Stimulated activated CD4-positive, alpha-beta T cell treated with anti-CD3 and anti-CD28 coated beads, Interleukin-12 subunit alpha, Interleukin-12 subunit beta, amount 100 ng/mL, for 4 hours (primary cell): ENCODE results near the gene CXCR2.
"Not testable (repeated sequence)": the region's sequence is repeated elsewhere in the genome, so short reads cannot be mapped to it uniquely, and the experiment has no call there.

Experiments
- DNase-seq: peaks from one replicate; pipeline ENCODE4 v3.0.0-alpha.2; 2020

Gene CXCR2

DNA sequence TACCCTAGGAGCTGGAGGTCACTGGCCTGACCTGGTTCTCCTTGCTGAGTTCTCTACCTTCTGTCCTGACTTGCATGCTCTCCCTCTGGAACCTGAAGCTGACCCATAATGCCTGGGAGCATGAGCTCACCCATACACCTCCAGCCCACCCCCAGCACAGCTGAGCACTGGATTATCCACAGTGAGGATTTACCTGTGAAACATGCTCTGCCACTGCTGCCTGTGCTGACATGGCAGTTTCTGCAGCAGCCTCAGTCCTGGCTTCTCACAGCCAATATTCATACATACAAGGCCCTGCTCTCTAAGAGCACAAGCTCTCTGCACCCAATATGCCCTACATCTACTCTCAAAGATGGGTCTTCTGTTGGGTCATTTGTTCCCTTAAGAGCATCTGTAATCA lies 5.0 kb downstream of the CXCR2 start:
- no peak for DNase-seq

DNA sequence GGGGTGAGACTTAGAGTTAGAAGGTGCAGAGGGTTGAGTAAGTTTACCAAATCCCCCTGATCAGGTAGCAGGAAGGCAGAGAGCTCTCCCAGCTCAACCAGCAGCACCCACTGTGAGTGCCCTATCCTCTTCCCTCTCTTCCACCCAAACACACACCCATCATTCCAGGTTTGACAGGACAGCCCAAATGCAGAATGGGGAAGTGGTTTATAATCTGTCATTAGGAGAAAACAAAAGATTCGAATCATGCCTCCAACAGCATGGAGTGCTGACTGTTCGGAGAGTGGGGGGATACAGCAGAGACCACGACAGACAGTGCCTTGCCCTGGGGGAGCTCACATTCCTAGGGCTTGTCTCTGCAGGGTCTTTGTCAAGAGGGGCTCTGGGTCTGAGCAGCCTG lies 11.7 kb downstream of the CXCR2 start:
- no peak for DNase-seq

DNA sequence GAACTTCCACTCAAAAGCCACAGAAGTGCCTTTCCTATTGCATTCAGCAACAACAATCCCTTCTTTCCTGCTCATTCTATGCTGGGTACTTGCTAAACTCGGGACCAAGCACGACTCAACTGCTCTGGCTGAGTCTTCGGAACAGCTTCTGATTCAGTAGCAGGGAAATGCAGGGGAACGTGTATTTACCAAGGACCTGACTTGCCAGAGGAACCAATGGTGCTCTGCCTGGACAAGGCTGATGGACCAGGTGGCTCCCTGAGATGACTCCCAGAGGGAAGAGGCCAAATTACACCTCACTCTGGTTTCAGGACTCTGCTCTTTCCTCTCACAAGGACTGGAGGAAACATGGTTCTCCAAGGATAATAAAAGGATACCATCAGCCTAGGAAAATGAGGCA lies 12.2 kb downstream of the CXCR2 start:
- DNase-seq, result no peak

DNA sequence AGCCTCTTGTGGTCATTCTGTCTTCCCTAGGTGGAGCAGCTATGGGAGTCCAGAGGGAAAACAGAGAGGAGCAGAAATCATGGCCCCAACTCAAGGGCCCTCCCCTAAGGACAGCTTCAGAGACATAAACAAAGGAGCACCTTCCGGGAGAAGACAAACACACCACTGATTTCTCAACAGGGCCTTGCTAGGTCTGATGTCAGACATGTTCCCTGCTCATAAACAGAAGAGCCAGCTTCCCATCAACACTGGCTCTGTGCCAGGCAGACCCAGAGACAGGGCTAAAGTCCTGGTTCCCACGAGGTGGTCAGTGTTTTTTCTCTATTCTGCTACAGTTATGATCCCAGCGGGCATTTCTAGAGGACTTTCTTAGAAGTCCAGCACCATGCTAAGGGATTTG lies 19.3 kb downstream of the CXCR2 start:
- DNase-seq, result no peak

DNA sequence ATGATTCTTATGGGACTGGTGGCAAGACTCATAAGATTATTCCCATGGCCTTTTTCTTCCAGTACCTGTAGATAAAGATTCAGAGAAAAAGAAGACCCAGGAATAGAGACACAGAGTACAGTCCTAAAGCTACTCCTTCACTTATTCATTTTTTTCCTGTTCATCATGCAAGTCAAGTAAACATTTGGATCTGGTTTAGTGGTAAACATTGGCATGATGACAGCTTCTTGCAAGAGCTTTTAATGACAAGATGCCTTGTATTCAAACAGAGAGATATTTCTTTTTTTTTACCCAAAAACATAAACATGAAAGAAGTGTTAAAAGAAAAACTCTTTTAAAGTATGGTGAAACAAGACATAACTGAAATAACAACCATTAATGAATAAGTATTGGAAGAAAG lies 20.2 kb downstream of the CXCR2 start:
- no peak for DNase-seq

DNA sequence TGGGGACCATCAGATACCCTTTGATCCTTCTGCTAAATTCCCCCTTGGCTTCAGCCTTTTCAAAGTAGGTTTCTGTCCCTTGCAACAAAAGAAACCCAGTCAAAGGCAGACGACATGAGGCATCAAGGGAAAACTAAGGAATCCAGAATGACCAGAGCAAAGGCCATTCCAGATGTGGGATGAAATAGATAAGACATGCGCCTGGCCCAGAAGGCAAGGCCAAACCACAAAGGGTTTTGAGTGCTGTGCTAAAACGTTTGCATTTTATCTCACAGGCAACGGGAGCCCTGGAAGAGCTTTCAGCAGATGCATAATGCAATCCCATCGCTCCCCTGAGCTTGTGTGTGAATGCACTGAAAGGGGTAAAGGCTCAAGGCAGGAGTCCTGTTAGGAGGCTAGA lies 23.3 kb downstream of the CXCR2 start:
- DNase-seq, result no peak

DNA sequence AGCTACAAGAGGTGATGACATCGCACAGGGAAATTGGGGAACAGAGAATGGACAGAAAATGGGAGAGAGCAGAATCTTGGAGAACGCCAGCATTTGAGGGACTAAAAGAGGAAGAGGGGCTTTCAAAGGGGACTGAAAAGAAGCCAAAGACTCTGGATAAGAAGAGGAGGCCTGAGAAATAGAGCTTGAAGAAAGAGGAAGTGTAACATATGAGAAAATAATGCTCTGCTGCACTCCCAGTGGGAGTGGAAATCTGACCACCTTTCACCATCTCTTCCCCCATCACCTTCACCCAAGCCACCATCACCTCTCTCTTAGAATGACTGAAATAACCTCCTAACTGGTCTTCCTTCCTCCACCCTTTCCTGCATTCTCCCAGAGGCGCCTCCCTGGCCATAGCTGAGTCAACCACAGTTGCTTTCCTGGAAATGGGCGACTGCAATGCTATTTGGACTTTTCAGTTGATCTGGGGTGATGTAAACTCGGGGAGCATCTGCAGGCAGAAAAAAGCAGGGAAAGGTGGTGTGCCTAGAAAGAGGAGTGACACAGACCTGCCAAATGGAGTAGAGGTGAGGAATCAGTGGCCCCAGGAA lies 24.1 kb downstream of the CXCR2 start:
- DNase-seq, result no peak

DNA sequence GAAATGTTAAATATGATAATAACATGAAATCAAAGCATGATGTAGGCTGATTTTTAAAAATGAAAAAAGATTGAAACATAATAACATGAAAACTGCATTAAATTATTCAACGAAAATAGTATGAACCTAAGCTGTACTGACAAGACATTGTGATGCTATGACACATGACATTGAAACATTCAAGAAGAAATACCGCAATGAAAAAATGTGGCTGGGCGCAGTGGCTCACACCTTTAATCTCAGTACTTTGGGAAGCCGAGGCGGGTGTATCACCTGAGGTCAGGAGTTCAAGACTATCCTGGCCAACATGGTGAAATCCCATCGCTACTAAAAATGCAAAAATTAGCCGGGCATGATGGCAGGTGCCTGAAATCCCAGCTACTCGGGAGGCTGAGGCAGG lies 26.3 kb downstream of the CXCR2 start:
- DNase-seq, result no peak

DNA sequence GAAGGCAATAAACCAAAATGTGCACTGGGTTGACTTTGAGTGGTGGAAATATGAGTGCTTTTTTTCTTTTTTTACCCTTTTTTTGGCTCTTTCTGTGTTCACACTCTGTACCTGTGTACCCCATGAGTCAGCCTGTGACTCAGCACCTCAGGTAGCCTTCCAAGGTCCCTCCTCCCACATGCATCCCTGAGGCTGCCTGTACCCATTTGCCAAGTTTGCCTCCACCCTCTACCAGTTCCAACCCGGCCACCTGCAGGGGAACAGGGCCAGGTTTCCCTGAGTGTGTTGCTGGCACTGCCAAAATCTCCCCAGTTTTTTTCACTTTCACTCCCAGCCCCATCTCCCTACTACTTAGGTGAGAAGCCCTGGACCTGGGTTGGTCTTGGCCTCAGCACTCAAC lies 26.9 kb downstream of the CXCR2 start:
- no peak for DNase-seq

DNA sequence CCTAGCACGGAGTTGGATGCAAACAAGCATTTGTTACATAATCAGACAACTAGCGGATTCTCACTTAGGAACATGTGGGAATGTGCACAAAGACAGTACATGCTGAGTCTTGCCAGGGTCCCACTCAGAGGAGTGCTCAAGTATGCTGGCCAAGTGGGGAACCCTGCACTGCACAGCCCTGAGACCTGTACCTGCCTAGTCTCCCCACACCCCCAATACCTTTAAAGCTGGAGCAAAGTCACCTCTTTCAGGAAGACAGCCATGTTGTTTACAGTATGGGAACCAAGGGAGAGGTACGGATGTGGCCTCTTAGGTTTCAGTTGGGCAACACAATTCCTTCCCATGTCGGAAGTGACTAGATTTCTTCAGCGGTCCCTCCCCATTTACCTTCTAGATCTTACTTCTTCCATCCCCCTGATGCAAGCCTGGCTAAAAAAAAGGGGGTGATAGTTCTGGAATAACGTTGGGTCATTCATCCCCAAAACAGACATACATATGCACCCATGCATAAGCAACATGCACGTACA lies 30.2 kb downstream of the CXCR2 start:
- DNase-seq, result no peak

DNA sequence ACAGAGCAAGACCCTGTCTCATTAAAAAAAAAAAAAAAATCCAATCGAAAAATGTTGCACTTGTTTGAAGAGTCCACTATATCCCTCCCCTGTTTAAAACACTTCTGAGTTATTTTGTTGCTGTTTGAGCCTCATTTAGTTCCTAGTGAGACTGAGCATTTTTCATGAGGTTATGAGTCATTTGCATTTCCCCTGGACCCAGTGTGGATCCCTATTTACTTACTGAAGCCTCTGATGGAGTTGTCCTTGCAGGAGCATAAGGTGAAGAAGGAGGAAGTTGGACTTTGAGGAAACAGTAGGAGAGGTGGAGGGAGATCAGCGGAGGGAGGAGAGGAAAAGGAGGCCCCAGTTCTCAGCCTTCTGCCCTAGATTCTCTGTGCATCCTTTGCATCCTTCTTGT lies 35.8 kb downstream of the CXCR2 start:
- DNase-seq, result no peak

DNA sequence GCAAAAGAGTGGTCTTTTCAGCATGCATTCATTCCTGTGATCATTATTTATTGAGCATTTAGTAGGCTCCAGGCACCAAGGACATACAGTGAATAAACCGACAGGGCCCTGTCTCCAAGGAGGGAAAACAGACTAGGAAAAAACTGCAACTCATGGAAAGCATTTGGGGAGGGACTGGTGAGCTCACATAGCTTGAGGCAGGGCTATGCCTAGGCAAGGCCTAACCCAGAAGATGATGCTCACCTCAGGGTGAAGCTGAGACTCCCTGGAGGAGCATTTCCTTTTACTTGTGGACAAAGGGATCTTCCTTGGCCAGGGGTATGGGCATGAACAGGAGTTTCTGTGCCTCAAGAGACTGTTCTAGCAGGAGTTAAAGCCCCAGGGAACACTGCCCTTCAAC lies 37.0 kb downstream of the CXCR2 start:
- no peak for DNase-seq

DNA sequence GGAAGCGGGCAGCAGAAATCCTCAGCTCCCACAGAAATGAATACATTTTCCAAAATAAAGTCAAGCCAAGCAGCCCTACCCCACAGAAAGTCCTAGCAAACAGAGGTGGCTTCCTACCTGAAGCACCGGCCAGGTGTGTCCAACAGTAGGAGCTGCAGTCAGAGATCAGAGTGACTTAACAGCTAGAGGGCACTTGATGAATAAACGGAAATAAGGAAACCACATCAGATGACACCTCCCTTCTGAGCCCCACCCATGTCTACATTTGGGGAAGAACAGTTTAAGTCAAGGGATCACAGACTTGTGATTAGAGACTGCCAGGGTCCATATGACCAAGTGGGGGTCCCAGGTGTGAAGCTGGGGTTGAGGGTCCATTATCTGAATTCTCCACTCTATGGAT lies 41.0 kb downstream of the CXCR2 start, which contains the start of gene CXCR1:
TSS of gene CXCR1 (minus strand) at position 172 of the 400 bp plus-strand sequence. CDS start 1,751 bp downstream, outside the sequence.
- DNase-seq, result peak; percentile 1

DNA sequence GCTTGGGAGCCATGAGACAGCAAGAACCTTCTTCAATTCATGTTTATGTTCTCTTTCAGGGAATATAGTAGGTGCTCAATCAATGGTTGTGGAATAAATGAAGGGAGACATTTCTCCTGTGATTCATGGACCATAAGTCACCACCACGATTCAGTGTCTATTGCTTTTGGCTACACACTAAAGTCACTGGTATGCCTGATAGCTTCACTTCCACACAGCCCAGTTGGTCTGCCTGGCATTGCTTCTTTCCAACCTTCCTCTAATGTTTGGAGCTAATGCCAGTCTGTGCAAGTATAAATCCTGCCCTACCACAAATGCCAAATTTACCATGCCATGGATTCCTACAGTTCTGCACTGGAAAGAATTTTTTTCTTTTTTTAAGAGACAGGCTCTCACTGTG lies 42.2 kb downstream of the CXCR2 start:
- DNase-seq, result no peak

DNA sequence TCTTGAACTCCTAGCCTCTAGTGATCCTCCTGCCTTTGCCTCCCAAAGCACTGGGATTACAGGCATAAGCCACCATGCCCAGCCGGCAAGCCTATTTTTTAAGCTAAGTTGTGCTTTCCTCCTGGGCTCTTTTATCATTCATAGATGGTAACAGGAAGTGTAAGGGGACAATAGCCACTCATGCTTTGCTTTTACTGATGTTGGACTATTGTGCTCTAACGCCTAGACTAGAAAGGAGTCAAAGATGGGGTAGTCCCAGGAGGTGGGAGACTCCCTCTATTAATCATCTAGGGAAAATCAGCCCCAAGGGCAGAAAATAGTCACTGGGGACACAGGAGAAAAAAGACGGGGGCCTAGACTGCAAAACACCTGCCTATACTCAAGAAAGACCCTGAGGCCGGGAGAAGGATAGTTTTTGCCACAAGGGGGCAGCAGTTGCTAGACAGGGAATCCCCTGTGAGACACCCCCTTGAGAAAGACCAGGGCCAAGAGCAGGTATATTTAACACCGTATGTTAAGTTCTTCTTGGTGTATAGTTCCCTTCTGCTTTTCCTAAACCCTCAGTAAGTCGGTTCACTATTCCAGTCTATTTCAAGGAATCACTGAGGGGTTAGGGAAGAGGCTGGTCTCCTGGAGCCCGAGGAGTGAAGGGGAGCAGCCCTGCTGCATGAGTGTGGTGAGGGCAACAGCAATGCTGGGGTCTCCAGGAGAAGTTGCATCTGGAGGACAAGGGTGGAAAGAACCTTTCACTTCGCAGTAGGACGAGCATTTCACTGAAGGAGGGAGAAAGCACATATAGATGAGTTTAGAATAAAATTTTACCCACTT lies 43.0 kb downstream of the CXCR2 start:
- DNase-seq, result peak; percentile 59

DNA sequence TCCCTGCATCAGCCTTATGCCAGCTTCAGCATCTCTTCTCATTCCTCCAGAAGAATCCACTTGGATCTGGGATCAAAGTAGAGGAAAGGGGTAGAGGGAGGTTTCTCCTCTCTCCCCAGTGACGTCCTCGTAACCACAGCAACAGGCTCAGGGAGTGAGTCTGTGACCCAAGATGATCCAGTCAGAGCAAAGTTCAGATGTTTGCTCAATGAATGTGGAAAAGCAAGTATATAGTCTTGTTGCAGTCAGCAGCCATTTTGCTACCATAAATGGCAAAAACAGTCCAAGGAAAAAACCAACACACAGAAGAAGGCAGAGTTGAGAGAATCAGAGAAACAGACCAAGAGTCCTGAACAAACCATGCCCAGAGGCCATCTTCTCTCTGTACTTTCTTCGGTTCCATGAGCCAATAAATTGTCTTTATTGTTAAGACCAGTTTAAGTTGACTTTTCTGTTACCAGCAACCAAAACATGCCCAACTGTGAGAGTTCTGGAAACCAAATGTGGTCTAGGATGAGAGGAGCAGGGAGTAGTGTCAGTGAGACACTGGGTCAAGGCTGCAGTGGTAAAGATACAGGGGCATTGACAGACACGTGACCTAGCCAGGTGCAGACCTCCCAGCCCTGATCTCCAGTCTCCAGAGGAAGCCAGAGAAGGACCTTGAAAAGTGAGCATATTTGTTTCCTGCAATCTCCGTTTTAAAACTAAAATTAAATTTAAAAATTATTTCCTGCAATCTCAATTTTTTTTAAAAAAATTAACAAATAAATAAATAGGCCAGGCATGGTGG lies 44.1 kb downstream of the CXCR2 start:
- no peak for DNase-seq

DNA sequence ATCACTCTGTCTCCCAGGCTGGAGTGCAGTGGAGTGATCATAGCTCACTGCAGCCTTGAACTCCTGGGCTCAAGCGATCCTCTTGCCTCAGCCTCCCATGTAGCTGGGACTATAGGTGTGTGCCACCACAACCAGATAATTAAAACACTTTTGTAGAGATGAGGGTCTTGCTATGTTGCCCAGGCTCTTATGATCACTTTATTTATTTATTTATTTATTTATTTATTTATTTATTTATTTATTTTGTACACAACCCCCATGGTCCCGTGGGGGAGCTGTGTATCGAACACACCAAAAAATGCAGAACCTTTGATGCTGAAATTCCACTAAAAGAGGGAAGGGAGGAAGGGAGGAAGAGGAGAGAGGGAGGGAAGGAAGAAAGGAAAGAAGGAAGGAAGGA lies 45.9 kb downstream of the CXCR2 start:
- not testable (repeated sequence) for DNase-seq

DNA sequence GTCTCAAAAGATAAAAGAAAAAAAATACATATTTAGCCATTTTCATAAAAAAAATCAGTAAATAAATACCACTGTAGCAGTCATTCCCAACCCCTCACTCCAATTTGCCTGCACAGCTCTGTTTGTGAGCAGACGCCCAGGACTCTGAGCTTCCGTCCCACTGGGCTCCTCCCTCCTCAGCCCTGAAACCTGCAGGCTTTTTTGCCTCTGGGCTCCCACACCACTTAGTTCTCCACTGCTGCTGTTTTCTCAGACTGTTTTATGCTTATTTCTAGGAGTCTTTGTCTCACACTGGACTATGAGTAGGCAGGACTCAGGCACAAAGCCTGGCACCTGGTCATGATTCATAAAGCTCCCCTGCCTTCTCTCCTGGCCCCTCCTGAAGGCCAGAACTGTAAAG lies 47.0 kb downstream of the CXCR2 start:
- no peak for DNase-seq

DNA sequence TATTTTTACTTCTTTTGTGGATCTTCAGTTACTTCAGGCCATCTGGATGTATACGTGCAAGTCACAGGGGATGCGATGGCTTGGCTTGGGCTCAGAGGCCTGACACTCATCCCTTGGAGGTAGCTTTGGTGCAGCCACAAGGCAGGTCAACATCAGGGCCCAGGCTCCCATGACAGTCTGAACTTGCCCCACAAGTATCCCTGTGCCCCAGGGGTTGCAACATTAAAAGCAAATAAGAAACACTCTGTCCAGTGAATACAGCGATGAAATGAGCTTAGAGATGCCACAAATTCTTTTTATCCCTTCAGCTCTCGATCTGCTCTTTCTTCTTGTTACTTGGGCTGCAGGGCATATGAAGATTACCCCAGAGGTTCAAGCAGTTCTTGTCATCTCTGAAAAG lies 54.0 kb downstream of the CXCR2 start:
- no peak for DNase-seq

DNA sequence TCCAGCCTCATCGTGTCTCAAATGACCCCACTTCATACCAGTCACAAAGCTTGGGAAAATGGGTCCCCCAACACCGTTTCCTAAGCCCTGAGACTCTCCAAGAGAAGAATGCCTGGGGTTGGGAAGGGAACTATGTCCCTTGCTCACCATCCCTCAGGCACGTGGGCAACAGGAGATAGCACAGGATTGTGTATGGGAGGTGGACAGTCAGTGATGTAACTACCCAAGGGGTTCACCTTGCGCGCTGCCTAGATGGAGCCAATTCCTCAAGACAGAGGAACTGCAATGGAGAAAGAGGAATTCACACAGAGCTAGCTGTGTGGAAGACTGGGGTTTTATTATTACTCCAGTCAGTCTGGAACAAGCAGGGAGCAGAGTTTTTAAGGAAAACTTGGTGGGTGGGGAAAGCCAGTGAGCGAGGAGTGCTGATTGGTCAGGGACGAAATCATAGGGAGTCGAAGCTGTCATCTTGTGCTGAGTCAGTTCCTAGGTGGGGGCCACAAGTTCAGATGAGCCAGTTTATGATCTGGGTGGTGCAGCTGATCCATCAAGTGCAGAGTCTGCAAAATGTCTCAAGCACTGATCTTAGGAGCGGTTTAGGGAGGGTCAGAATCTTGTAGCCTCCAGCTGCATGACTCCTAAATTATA lies 54.8 kb downstream of the CXCR2 start:
- DNase-seq, result no peak

DNA sequence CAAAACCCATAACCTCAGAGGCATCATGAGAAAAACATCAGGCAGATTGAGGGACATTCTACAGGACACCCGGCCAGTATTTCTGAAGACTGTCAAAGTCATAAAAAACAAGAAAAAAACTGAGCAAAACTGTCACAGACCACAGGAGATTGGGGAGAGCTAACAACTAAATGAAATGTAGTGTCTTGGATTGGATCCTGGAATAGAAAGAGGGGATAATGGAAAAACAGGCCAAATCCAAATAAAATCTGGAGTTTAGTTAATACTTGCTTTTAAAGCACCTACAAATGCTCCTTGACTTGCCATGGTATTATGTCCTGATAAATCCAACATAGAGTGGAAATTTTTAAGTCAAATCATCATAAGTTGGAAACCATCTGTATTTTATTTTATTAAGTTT lies 58.5 kb downstream of the CXCR2 start:
- no peak for DNase-seq

DNA sequence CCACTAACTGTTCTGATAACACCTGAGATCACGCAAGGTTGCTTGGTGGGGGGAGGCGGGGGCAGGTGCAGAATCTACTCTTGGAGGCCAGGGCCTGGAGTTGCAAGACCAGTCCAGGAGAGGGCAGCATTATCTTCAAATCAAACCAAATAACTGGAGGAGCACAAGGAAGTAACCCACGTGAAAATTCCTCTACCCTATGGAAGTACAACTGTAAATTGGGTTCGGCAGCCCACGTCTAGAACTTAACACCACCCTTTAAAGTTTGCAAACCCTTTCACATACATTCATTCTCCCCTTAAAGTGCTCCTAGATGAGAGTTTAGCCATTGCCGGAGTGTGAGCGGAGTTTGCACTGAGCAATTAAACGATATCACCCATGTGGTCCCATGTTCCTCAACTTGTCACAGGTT lies 60.5 kb downstream of the CXCR2 start:
- DNase-seq, result peak; percentile 60
